ENCODE data around the gene ASIP. TPM values are rescaled to one million over a fixed set of nuclear protein-coding genes. Genes with fewer than 3 reads are reported as not detected.
A peak's percentile ranks its signal among the peaks of the same experiment; 100 is the strongest.
"Not testable (repeated sequence)": the region's sequence is repeated elsewhere in the genome, so short reads cannot be mapped to it uniquely, and the experiment has no call there.

The ASIP gene
- polyA plus RNA-seq, 3 donors, result 0.40 TPM; not detected in 2

DNA sequence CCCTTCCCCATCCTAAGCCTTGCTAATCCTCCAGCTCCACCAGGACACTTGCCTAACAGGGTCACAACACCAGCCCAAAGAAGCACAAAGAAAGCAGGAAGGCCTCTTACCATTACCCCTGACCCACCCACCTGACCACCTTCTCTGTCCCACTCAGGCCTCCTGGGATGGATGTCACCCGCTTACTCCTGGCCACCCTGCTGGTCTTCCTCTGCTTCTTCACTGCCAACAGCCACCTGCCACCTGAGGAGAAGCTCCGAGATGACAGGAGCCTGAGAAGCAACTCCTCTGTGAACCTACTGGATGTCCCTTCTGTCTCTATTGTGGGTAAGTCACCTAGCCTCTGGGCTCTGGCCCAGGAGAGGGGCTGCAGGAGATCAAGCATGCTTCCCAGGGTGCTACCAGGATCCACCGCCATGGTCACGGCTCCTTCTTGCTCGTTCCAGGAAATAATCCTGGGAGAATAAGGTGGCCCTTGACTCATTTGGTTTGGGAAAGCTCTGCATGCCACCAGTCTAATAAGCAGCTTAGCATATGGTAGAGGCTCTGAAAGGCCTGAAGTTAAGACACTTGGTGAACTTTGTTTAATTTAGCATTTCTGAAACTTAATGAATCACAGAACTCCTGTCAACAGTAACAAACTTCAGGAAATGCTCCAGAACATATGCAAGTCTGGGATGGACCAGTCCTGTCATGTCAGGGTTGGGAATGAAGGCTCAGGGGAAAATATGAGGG lies 19.2 kb downstream of the ASIP start:
- H4K20me1 ChIP-seq (ENCODE audit: insufficient read depth, low read length), result no peaks in the 10 kb centered on the region
- H3K9me3 ChIP-seq (replicated peaks in 1 of 2; ENCODE audit: control insufficient read depth in 1 of 2, insufficient read depth in 1 of 2, low read length in 2 of 2), result no peaks in the 10 kb centered on the region
- no peaks in the 10 kb centered on the region for H3K27me3 Mint-ChIP-seq (ENCODE audit: low read depth in 3 of 3)
- H3K4me1 Mint-ChIP-seq, result peaks cover 16% of the 10 kb centered on the region
- H3K27ac ChIP-seq (ENCODE audit: low read depth in 1 of 2, low read length in 2 of 2), result no peak overlapping the region
- no peaks in the 10 kb centered on the region for H3K27me3 ChIP-seq (ENCODE audit: control insufficient read depth in 2 of 2, insufficient read depth in 2 of 2, low read length in 2 of 2)
- no peak overlapping the region for H3K4me3 Mint-ChIP-seq
- H3K4me1 ChIP-seq (ENCODE audit: control insufficient read depth in 1 of 2, insufficient read depth in 2 of 2, low read length in 2 of 2), result peaks cover 15 to 20% of the 10 kb centered on the region in 2 donors
- no peak overlapping the region for H3K9ac ChIP-seq (ENCODE audit: insufficient read depth, low read length, poor library complexity, severe bottlenecking)
- intact Hi-C loops (cut with micrococcal nuclease), result no loop called here
- H2AFZ ChIP-seq (ENCODE audit: insufficient read depth, low read depth, low read length, poor library complexity, severe bottlenecking), result no peak overlapping the region
- H3K79me2 ChIP-seq (ENCODE audit: insufficient read depth, low read length), result no peaks in the 10 kb centered on the region
- no peaks in the 10 kb centered on the region for H3K36me3 ChIP-seq (replicated peaks in 1 of 2; ENCODE audit: control insufficient read depth in 1 of 2, insufficient read depth in 2 of 2, low read length in 2 of 2)
- no peak overlapping the region for H3K4me2 ChIP-seq (replicated peaks; ENCODE audit: extremely low read depth, low read length, poor library complexity, severe bottlenecking)
- 95% methylated on average over 5 of the region's 5 CpGs for WGBS (ENCODE audit: insufficient coverage)
- no peaks in the 10 kb centered on the region for H3K9me3 Mint-ChIP-seq
- H3K36me3 Mint-ChIP-seq, result no peaks in the 10 kb centered on the region
- H3K27ac Mint-ChIP-seq, result peak overlapping the region in 1 of 7 donors; percentile 54
- no peak overlapping the region for H3K4me3 ChIP-seq (replicated peaks in 1 of 3; ENCODE audit: low read depth in 2 of 3, low read length in 3 of 3)
- no peak for DNase-seq
- TF ChIP-seq, protein P1, sequence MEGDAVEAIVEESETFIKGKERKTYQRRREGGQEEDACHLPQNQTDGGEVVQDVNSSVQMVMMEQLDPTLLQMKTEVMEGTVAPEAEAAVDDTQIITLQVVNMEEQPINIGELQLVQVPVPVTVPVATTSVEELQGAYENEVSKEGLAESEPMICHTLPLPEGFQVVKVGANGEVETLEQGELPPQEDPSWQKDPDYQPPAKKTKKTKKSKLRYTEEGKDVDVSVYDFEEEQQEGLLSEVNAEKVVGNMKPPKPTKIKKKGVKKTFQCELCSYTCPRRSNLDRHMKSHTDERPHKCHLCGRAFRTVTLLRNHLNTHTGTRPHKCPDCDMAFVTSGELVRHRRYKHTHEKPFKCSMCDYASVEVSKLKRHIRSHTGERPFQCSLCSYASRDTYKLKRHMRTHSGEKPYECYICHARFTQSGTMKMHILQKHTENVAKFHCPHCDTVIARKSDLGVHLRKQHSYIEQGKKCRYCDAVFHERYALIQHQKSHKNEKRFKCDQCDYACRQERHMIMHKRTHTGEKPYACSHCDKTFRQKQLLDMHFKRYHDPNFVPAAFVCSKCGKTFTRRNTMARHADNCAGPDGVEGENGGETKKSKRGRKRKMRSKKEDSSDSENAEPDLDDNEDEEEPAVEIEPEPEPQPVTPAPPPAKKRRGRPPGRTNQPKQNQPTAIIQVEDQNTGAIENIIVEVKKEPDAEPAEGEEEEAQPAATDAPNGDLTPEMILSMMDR (IDR thresholded peaks at IDR 0.05), result no peak

DNA sequence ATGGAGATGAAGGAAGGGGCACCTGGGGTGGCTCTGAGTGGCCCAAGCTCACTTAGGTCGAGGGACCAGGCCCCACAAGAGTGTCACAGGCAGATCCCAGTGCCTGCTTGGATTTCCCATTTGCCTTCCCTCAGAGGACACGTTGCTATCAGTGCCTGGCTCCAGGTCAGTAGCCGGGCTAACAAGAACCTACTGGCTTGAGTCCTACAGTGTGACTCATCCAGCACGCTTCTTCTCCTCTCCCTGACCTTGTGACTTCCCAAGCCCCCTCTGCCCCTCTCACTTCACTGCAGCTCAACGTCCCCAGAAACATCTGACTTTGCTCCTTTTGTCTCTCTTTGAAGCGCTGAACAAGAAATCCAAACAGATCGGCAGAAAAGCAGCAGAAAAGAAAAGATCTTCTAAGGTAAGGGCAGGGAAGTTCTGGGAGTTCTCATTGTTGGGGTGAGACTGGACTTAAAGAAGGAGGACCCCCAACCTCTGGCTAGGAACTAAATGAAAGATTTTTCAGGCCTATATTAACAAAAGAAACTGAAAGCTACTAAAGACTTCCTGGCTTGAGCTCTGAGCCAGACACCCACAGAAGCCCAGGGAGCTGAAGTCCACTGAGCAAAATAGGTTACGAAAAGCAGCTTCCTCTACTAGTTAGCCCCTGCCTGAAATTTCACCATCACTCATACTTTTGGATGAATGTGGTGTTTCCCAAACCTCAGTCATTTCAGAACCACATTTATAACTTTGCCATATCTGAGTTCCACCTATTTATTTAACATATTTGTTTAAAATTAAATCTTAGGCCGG lies 21.5 kb downstream of the ASIP start:
- H3K27ac Mint-ChIP-seq, result peak overlapping the region; percentile 96 to 100 (median 98)
- Histone ChIP-seq H3K4me2 (replicated peaks; ENCODE audit: extremely low read depth, low read length, poor library complexity, severe bottlenecking) (peak overlapping the region; percentile 68), H3K36me3 (replicated peaks in 1 of 2; ENCODE audit: control insufficient read depth in 1 of 2, insufficient read depth in 2 of 2, low read length in 2 of 2) (no peaks in the 10 kb centered on the region), H3K27ac (ENCODE audit: low read depth in 1 of 2, low read length in 2 of 2) (peak overlapping the region; percentile 74 to 98), H3K9ac (ENCODE audit: insufficient read depth, low read length, poor library complexity, severe bottlenecking) (peak overlapping the region; percentile 73), H4K20me1 (ENCODE audit: insufficient read depth, low read length) (no peaks in the 10 kb centered on the region), H3K9me3 (replicated peaks in 1 of 2; ENCODE audit: control insufficient read depth in 1 of 2, insufficient read depth in 1 of 2, low read length in 2 of 2) (no peaks in the 10 kb centered on the region), H3K4me1 (ENCODE audit: control insufficient read depth in 1 of 2, insufficient read depth in 2 of 2, low read length in 2 of 2) (peaks cover 15 to 20% of the 10 kb centered on the region in 2 donors), H3K79me2 (ENCODE audit: insufficient read depth, low read length) (no peaks in the 10 kb centered on the region), H2AFZ (ENCODE audit: insufficient read depth, low read depth, low read length, poor library complexity, severe bottlenecking) (peak overlapping the region; percentile 92), H3K27me3 (ENCODE audit: control insufficient read depth in 2 of 2, insufficient read depth in 2 of 2, low read length in 2 of 2) (no peaks in the 10 kb centered on the region), H3K4me3 (replicated peaks in 1 of 3; ENCODE audit: low read depth in 2 of 3, low read length in 3 of 3) (peak overlapping the region in 1 of 3 experiments; percentile 54)
- no peaks in the 10 kb centered on the region for H3K9me3 Mint-ChIP-seq
- H3K36me3 Mint-ChIP-seq, result no peaks in the 10 kb centered on the region
- peaks cover 16% of the 10 kb centered on the region for H3K4me1 Mint-ChIP-seq
- TF ChIP-seq, protein P1 (IDR thresholded peaks at IDR 0.05), result no peak
- WGBS (ENCODE audit: insufficient coverage), result 49% methylated on average over 4 of the region's 9 CpGs
- DNase-seq, result peak; percentile 72 to 79 (median 77)
- H3K27me3 Mint-ChIP-seq (ENCODE audit: low read depth in 3 of 3), result no peaks in the 10 kb centered on the region
- intact Hi-C loops (cut with micrococcal nuclease), result no loop called here
- peak overlapping the region; percentile 74 to 75 for H3K4me3 Mint-ChIP-seq

DNA sequence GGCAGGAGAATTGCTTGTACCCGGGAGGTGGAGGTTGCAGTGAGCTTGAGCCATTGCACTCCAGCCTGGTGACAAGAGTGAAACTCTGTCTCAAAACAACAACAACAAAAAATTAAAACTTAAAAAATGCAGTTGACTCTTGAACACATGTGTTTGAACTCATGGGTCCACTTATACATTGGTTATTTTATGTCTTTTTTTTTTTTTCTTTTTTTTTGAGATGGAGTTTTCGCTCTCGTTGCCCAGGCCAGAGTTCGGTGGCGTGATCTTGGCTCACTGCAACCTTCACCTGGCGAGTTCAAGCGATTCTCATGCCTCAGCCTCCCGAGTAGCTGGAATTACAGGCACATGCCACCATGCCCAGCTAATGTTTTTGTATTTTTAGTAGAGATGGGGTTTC lies 22.2 kb downstream of the ASIP start:
- H2AFZ ChIP-seq (ENCODE audit: insufficient read depth, low read depth, low read length, poor library complexity, severe bottlenecking); H3K9me3 Mint-ChIP-seq; H3K36me3 ChIP-seq (replicated peaks in 1 of 2; ENCODE audit: control insufficient read depth in 1 of 2, insufficient read depth in 2 of 2, low read length in 2 of 2); H3K79me2 ChIP-seq (ENCODE audit: insufficient read depth, low read length); H3K4me2 ChIP-seq (replicated peaks; ENCODE audit: extremely low read depth, low read length, poor library complexity, severe bottlenecking); H3K27me3 Mint-ChIP-seq (ENCODE audit: low read depth in 3 of 3); DNase-seq; intact Hi-C loops (cut with micrococcal nuclease); H3K9me3 ChIP-seq (replicated peaks in 1 of 2; ENCODE audit: control insufficient read depth in 1 of 2, insufficient read depth in 1 of 2, low read length in 2 of 2); H3K27me3 ChIP-seq (ENCODE audit: control insufficient read depth in 2 of 2, insufficient read depth in 2 of 2, low read length in 2 of 2); H3K4me3 ChIP-seq (replicated peaks in 1 of 3; ENCODE audit: low read depth in 2 of 3, low read length in 3 of 3); H4K20me1 ChIP-seq (ENCODE audit: insufficient read depth, low read length); H3K36me3 Mint-ChIP-seq; H3K4me3 Mint-ChIP-seq: not testable (repeated sequence)
- WGBS (ENCODE audit: insufficient coverage), result no CpG with 5 or more reads among the region's 8 CpGs
- peak overlapping the region; percentile 73 for H3K9ac ChIP-seq (ENCODE audit: insufficient read depth, low read length, poor library complexity, severe bottlenecking)
- peaks cover 16% of the 10 kb centered on the region for H3K4me1 Mint-ChIP-seq
- H3K4me1 ChIP-seq (ENCODE audit: control insufficient read depth in 1 of 2, insufficient read depth in 2 of 2, low read length in 2 of 2), result peaks cover 15 to 21% of the 10 kb centered on the region in 2 donors
- peak overlapping the region; percentile 96 to 100 (median 98) for H3K27ac Mint-ChIP-seq
- peak overlapping the region in 1 of 2 donors; percentile 98 for H3K27ac ChIP-seq (ENCODE audit: low read depth in 1 of 2, low read length in 2 of 2)

Data from CD14-positive monocyte (primary cell).